Fibroblast of skin of right biceps (primary cell): ENCODE measurements around the gene RFXANK.
"Not testable (repeated sequence)": the region's sequence is repeated elsewhere in the genome, so short reads cannot be mapped to it uniquely, and the experiment has no call there.

Experiments used
- DNase-seq: peaks from one replicate; pipeline ENCODE4 v3.0.0-alpha.2; 2013

The RFXANK gene

GRCh38 chr19:19192078-19192882 lies at the start of gene RFXANK, which contains the start of gene BORCS8:
Gene RFXANK (plus strand): TSS chr19:19192258. CDS start chr19:19193947, 1,689 bp downstream.
Gene BORCS8 (minus strand): TSS chr19:19192152. CDS start chr19:19192117, 35 bp downstream.
- DNase-seq: peak; percentile 99

- no peak for DNase-seq
Observed at GRCh38 chr19:19142347-19142746, 49.7 kb upstream of the RFXANK start.

GRCh38 chr19:19145281-19145680 lies 46.8 kb upstream of the RFXANK start:
- no peak for DNase-seq

GRCh38 chr19:19145684-19146608 lies 46.1 kb upstream of the RFXANK start:
- peak; percentile 55 for DNase-seq

GRCh38 chr19:19146865-19147264 lies 45.2 kb upstream of the RFXANK start:
- no peak for DNase-seq

- no peak for DNase-seq
Observed at GRCh38 chr19:19147344-19147743, 44.7 kb upstream of the RFXANK start.

GRCh38 chr19:19148504-19148903 lies 43.6 kb upstream of the RFXANK start:
- DNase-seq: not testable (repeated sequence)

- no peak for DNase-seq
Observed at GRCh38 chr19:19149435-19149834, 42.6 kb upstream of the RFXANK start.

- DNase-seq: no peak
Observed at GRCh38 chr19:19151418-19151817, 40.6 kb upstream of the RFXANK start.

GRCh38 chr19:19152668-19153384 lies 39.2 kb upstream of the RFXANK start:
- no peak for DNase-seq

GRCh38 chr19:19154768-19155494 lies 37.1 kb upstream of the RFXANK start:
- no peak for DNase-seq

- no peak for DNase-seq
Observed at GRCh38 chr19:19155495-19156219, 36.4 kb upstream of the RFXANK start.

- DNase-seq: no peak
Observed at GRCh38 chr19:19157808-19158207, 34.2 kb upstream of the RFXANK start.

GRCh38 chr19:19159534-19159933 lies 32.5 kb upstream of the RFXANK start:
- DNase-seq: no peak

- no peak for DNase-seq
Observed at GRCh38 chr19:19160461-19161035, 31.5 kb upstream of the RFXANK start.

- no peak for DNase-seq
Observed at GRCh38 chr19:19162495-19162894, 29.6 kb upstream of the RFXANK start.

GRCh38 chr19:19165396-19165795 lies 26.7 kb upstream of the RFXANK start:
- no peak for DNase-seq

- DNase-seq: no peak
Observed at GRCh38 chr19:19167612-19168011, 24.4 kb upstream of the RFXANK start.

- no peak for DNase-seq
Observed at GRCh38 chr19:19169236-19170052, 22.6 kb upstream of the RFXANK start.
